BJ (cell line): Measurements from ENCODE around the gene SI. TPM values are rescaled to one million over a fixed set of nuclear protein-coding genes. Genes with fewer than 3 reads are reported as not detected.

Source experiments
- CTCF ChIA-PET: fragments of 350-600 bp; formaldehyde crosslinking; extraction: SDS; loops from one replicate; lab custom pipeline; 2021; ENCODE audit warnings: antibody characterized with exemption, inconsistent platforms; lab: Yijun Ruan, JAX
- POLR2A ChIA-PET: fragments of 300-600 bp; sonication (Branson Sonifier 250); formaldehyde crosslinking; extraction: SDS; loops from one replicate; lab custom pipeline; 2021; ENCODE audit warnings: antibody characterized with exemption; lab: Charles Lee
- DNase-seq: peaks from one replicate; pipeline ENCODE4 v3.0.0-alpha.2; 2011; ENCODE audit warnings: low read depth
- H3K27me3 ChIP-seq: 2 replicates; pipeline ENCODE4 v1.6.0; 2011; ENCODE audit warnings: low read length; ENCODE audit not compliant: control insufficient read depth, insufficient read depth
- H3K36me3 ChIP-seq: 2 replicates; pipeline ENCODE4 v1.5.1; 2011; ENCODE audit warnings: low read length; ENCODE audit not compliant: control insufficient read depth, insufficient read depth
- H3K4me3 ChIP-seq: 2 replicates; pipeline ENCODE4 v1.5.1; 2011; ENCODE audit warnings: low read depth, mild to moderate bottlenecking, control low read depth, low read length
- polyA plus RNA-seq: library from polyadenylated mRNA; depleted of rRNA; stranded (reverse); fragments of >200 nt; gene quantifications from 2 replicates; pipeline ENCODE4 v1.2.3, GENCODE V29; 2011
- TF ChIP-seq, protein P1 (sequence below): IDR thresholded peaks from 2 replicates; pipeline ENCODE4 v1.5.1; 2011; ENCODE audit warnings: low read depth, mild to moderate bottlenecking, control low read depth, inconsistent platforms, low read length, moderate library complexity; ENCODE audit not compliant: insufficient read depth

SI gene
- polyA plus RNA-seq, 1 experiment = not detected

GRCh38 chr3:165081183-165081582 lies 2.9 kb upstream of the SI start:
- no peak overlapping the region for H3K4me3 ChIP-seq
- ChIA-PET POLR2A (no interaction called here), CTCF (no interaction called here)
- no peak for DNase-seq
- no peaks in the 10 kb centered on the region for H3K36me3 ChIP-seq
- TF ChIP-seq, protein P1, sequence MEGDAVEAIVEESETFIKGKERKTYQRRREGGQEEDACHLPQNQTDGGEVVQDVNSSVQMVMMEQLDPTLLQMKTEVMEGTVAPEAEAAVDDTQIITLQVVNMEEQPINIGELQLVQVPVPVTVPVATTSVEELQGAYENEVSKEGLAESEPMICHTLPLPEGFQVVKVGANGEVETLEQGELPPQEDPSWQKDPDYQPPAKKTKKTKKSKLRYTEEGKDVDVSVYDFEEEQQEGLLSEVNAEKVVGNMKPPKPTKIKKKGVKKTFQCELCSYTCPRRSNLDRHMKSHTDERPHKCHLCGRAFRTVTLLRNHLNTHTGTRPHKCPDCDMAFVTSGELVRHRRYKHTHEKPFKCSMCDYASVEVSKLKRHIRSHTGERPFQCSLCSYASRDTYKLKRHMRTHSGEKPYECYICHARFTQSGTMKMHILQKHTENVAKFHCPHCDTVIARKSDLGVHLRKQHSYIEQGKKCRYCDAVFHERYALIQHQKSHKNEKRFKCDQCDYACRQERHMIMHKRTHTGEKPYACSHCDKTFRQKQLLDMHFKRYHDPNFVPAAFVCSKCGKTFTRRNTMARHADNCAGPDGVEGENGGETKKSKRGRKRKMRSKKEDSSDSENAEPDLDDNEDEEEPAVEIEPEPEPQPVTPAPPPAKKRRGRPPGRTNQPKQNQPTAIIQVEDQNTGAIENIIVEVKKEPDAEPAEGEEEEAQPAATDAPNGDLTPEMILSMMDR = no peak
- H3K27me3 ChIP-seq = no peaks in the 10 kb centered on the region

GRCh38 chr3:165075695-165076094 lies 2.6 kb downstream of the SI start:
- DNase-seq = no peak
- no peaks in the 10 kb centered on the region for H3K27me3 ChIP-seq
- ChIA-PET POLR2A (no interaction called here), CTCF (no interaction called here)
- H3K4me3 ChIP-seq = no peak overlapping the region
- no peaks in the 10 kb centered on the region for H3K36me3 ChIP-seq
- TF ChIP-seq, protein P1 = no peak

DNA sequence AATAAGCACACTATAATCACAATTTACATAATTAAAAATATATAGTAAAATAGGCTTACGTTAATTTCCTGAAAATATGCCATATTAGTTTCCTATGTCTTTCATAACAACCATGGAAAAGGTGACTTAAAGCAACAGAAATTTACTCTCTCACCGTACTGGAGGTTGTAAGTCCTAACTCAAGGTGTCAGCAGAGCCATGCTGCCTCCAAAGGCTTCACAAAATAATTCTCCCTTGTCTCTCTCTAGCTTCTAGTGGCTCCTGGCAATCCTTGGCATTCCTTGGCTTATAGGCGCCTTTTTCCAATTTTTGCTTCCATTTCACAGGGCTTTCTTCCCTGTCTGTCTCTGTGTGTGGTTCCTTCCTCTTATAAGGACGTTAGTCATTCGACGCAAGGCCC lies 7.6 kb downstream of the SI start:
- POLR2A ChIA-PET = no interaction called here
- no peaks in the 10 kb centered on the region for H3K27me3 ChIP-seq
- CTCF ChIA-PET = no interaction called here
- TF ChIP-seq, protein P1 = no peak
- no peak for DNase-seq
- no peaks in the 10 kb centered on the region for H3K36me3 ChIP-seq
- no peak overlapping the region for H3K4me3 ChIP-seq

GRCh38 chr3:165056510-165056909 lies 21.8 kb downstream of the SI start:
- ChIA-PET CTCF (interaction anchor here (1.2 kb wide), 1 partner anchor 27 kb away, joined by 3 read pairs; no protein-coding TSS in a partner anchor), POLR2A (no interaction called here)
- Histone ChIP-seq H3K4me3 (no peak overlapping the region), H3K27me3 (no peaks in the 10 kb centered on the region), H3K36me3 (no peaks in the 10 kb centered on the region)
- TF ChIP-seq, protein P1 = no peak
- DNase-seq = no peak

DNA sequence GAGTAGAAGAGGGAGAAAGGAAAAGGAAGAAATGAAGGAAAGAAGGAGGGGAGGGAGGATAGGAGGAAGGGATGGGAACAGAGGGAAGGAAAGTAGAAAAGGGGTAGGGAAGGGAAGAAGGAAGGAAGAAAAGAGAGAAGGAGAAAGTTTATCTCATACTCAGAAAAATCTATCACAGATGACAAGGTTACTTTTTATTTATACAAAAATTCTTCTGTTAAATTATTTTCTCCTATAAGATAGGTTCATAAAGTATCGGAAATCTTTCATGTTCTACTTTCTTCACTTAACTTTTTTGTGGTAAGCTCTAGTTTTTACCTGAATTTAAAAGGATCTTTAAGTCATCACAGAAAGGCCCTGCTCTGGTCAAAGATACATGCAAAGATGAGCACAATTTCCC lies 38.1 kb downstream of the SI start:
- DNase-seq = no peak
- POLR2A ChIA-PET = no interaction called here
- Histone ChIP-seq H3K27me3 (no peaks in the 10 kb centered on the region), H3K4me3 (no peak overlapping the region), H3K36me3 (no peaks in the 10 kb centered on the region)
- TF ChIP-seq, protein P1 = no peak
- CTCF ChIA-PET = no interaction called here
